Stimulated activated CD4-positive, alpha-beta T cell treated with anti-CD3 and anti-CD28 coated beads, Interleukin-2, amount 100 ng/mL, for 24 hours (primary cell): Measurements from ENCODE around the gene TBC1D2B.
"Not testable (repeated sequence)": the region's sequence is repeated elsewhere in the genome, so short reads cannot be mapped to it uniquely, and the experiment has no call there.

ENCODE experiments used
- DNase-seq, 2 donors: peaks; one replicate each; pipeline ENCODE4 v3.0.0-alpha.2; 2020

Gene TBC1D2B

DNA sequence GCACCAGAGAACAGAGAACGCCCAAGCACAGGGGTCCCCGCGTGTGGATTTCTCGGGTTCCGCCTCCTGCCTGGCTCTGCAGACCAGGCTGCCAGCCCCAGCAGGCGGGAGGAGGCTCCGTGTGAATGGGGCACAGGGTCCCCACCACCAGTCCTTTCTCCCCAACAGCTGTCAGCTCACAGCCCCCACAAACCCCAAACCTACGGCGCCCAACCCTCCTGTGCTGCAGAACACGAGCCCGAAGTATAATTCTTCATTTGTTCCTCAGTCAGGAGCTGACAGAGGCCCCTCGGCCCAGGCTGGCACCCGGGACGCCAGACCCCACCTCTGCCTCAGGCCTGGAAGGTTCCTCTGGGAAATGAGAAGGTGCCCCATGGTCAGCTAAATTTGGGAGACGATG, 78.0 kb downstream of the TBC1D2B start:
- DNase-seq: no peak

DNA sequence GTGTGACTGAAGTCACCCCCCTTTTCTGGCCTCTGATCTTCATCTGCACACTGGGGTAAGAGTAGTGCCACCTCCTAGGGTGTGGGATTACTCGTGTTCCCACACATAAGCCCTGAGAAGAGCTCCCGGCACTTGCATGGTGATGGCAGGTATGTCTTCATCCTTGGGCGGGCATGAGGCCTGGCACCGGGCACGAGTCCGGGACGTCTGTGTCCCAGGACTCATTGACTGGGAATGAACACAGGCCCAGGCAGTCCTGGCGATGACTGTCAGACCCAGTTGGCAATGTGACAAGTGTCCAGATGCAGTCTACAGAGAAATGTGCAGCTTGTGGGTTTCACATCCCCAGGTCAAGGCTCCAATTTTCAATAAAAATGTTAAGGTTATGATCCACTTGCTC, 78.9 kb downstream of the TBC1D2B start:
- no peak for DNase-seq

DNA sequence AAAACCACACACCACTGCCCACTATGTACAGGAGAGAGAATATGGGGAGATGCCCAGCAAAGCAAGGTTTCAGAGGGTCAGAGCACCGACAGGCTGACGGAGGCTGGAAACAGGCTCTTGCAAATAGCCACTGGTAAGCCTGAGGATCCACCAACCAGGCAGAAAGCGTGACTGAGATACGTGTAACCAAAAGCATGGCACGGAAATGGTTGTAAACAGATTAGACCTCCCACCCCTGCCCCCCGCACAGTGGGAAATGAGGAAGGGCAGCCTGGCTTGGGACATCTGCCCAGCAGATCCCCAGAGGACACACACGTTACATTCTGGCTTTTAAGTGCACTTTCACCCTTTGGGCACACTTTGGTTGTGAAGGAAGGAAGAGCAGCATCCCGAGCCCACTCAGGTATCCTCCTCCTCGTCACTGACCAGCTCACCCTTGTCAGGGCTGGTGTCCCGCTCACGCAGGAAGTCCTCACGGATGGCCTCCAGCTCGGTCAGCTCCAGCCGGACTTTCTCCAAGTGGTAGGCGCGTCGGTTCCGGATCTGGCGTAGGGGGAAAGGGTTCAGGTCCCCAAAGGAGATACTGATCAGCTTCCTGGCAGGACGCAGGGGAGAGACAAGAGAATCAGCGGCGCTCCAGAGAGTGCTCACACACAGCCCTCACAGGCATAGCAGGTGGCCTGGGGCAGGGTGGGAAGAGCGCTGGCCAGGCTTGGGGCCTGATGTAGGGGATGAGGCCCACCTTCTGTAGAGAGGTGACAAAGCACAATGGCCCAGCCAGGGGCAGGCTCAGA, 79.6 kb downstream of the TBC1D2B start:
- not testable (repeated sequence) for DNase-seq

DNA sequence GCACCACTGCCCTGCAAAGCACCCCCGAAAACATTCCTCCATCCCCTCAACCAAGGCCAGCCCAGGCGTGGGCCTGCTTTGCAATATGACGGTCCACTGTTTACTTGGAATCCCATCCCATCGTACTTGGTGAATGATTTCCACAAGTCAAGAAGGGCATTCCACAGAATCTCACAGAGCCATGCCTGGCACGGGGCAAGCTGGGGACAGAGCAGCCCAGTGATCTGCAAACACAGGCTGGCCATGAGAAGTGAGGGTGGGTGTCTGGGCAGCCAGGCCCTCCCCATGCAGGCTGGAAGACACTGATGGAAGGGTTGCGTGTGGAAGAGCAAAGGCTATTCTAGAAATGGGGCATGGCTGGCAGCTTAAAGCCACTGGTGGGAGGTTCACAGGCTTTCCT, 80.3 kb downstream of the TBC1D2B start:
- not testable (repeated sequence) for DNase-seq

DNA sequence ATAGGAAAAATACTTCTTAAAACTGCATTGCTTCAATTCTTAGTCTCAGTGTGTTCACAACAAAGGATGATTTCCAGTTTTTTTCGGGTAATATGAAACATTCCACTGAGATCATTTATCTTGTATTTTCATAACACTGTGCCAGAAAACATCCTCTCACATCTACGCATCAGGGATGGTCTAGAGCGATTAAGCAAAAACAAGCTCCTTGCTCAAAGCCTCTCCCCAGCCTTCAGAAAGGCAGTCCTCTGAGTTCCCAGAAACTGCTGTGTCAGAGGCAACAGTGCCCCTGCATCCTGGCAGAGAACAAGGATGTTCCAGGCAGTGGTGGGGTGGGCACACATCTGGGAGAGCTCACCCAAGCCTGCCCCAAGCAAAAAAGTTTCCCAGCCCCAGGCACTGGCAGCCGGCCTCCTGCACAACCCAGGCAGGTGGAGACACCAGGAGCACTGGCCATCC, 80.8 kb downstream of the TBC1D2B start:
- not testable (repeated sequence) for DNase-seq

GRCh38 chr15:77996226-77996625, 81.3 kb downstream of the TBC1D2B start:
- not testable (repeated sequence) for DNase-seq

GRCh38 chr15:77995537-77995918, 82.0 kb downstream of the TBC1D2B start:
- not testable (repeated sequence) for DNase-seq

- not testable (repeated sequence) for DNase-seq
Observed at GRCh38 chr15:77994893-77995536, 82.5 kb downstream of the TBC1D2B start.

DNA sequence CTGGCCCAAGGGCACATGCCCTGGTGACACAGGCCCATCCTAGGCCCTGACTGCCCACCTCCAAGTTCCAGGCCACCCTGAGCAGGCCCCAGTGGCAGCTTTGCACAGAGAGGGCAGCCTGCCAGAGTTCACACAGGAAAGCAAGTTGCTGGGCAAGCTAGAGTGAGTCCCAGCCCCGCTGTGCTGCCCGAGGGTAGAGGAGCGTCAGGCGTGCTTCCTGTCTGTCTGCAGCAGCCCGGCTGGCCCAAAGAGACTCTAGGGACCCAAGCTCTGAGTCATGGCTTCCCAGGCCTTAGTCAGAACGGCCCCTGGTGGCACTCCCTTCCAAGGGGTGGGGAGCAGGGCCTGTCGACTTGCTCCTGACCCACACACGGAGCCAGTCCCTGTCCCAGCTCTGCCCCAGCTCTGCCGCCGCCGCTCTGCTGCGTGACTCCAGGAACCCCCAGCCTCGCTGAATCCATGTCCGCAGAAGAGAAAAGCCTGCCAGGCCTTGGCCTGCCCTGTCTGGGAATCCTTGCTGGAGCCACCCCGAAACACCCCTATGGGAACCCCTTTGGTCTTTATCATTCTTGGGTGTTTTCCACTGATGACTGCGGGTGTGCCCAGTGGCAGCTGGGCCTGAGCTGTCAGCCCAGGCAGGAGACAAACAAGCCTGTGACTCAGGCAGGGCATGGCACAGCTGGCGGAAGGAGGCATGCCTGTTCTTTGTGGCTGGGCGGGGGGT, 83.4 kb downstream of the TBC1D2B start:
- not testable (repeated sequence) for DNase-seq

DNA sequence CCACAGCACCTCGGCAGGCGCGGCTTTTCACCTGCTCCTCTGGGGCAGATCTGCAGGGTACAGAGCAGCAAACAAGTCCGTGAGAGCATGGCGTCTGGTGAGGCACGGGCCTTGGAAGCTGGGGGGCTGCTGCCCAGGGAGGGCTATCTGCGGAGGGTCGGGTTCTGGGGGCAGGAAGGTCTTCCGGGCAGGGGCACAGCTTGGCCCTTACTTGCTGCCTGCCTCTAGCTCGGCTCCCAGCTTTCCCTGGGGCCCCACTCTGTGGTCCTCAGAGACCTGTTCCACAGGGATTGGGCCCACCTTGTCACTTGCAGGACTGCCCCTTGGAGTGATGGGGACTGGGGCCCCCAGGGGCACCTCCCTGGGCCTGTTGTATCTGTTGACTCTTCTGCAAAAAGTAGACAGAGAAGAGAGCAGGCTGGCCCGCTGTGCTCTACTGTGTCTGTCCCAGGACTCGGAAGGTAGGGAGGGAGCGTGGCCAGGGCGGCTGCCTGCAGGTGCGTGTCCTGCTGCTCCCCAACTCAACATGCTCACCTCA, 84.1 kb downstream of the TBC1D2B start:
- DNase-seq: no peak

- DNase-seq: no peak
Observed at GRCh38 chr15:77992356-77993222, 84.9 kb downstream of the TBC1D2B start.

DNA sequence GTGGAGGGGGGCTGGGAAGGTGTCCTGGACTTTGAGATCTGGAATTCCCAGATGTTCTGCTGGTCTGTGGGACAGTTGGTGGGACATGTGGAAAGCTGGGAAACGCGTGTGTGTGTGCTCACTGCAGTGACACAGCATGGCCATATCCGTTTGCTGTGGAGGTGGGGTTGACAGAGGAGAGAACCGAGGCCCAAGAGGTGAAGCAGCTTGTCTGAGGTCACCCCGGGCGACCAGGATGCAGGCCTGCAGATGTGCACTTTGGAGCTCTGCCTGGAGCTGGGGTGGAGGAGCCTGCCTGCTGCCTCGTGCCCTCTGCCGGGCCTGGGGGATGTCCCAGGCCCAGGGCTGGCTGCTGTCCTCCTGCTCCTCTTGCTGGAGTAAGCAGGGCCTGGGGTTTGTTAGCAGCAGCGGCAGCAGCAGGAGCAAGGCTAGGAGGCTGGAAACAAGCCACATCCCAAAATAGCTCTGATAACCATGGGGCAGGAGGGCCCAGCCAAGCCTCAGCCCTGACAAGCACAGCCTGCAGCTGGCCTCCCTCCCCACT, 85.8 kb downstream of the TBC1D2B start:
- not testable (repeated sequence) for DNase-seq

DNA sequence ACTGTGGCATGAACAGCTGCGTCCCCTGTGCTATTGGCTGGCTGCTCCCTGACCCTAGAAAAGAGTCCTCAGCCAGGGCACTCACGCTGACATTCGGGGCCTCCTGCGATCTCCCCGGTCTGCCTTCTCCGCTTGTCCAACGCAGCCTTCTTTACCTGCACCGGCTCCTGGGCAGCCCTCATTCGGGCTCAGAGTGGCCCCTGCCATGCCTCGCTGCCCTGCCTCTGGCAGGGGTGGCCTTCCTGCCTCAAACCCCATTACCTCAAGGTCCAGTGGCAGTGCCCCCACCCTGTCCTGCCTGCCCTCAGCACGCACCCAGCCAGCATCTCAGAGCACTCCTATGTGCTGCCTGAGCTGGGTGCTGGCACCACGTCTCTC, 86.5 kb downstream of the TBC1D2B start:
- DNase-seq: no peak

DNA sequence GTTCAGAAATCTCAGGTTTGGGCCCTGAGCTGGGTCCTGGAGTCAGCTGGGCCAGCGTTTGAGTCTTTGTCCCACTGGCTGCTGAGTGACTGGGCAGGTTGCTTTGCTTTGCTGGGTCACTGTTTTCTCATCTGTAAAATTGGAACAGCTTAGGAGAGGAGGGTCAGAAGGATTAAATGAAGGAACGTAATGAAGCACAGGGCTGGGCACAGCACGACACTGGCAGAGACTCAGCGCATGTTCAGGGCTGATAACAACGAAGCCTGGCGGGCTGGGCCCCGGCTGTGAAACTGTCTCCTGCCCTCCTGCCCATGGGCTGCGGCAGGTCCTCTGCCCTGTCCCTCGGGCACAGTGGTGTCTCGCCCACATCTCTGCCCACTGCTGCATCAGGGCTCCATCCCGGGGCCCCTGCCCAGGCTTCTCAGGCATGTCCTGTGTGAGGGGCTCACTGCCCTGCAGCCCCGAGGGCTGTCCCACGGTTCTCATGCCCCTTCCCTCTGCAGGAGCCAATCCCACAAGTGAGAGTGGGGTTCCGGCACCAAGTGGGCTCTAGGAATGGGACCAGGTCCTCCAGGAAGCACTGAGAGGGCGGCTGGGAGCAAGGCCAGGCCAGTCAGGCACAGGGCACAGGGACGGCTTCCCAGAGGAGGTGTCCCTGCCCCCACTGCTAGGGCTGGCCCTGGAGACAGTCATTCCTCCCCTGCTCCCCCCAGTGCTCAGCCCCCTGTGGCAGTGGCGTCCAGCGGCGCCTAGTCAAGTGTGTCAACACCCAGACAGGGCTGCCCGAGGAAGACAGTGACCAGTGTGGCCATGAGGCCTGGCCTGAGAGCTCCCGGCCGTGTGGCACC, 88.0 kb downstream of the TBC1D2B start:
- no peak for DNase-seq

DNA sequence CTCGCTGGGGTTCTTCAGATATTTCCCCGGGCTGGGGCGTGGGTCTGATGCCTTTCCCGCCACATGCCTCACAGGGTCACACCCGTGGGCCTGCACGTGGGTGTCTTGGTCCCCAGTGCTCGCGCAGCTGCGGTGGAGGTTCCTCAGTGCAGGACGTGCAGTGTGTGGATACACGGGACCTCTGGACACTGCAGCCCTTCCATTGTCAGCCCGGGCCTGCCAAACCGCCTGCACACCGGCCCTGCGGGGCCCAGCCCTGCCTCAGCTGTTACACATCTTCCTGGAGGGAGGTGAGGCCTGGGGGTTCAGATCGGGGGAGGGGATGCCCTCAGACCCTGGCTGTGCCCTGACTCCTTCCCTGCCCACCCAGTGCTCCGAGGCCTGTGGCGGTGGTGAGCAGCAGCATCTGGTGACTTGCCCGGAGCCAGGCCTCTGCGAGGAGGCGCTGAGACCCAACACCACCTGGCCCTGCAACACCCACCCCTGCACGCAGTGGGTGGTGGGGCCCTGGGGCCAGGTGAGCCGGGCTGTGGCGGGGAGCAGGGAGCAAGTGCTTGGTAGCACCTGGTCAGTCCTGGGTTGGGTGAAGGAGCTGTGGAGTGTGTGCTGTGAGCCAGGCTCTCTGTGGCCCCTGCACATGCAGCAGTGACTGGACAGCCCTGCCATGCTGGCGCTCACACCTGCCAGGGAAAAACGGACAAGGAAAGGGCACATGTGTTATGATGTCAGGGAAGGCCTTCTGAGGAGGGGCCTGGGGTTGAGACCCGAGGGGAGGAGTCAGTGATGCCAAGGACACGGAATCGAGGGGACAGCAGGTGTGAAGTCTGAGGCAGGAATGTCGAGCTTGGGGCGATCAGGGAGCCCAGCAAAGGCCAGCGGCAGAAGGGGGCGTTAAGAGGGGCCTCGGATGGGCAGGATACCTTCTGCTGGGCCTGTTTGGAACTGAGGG, 88.9 kb downstream of the TBC1D2B start:
- no peak for DNase-seq

- DNase-seq: not testable (repeated sequence)
Observed at GRCh38 chr15:77987765-77988136, 89.8 kb downstream of the TBC1D2B start.

DNA sequence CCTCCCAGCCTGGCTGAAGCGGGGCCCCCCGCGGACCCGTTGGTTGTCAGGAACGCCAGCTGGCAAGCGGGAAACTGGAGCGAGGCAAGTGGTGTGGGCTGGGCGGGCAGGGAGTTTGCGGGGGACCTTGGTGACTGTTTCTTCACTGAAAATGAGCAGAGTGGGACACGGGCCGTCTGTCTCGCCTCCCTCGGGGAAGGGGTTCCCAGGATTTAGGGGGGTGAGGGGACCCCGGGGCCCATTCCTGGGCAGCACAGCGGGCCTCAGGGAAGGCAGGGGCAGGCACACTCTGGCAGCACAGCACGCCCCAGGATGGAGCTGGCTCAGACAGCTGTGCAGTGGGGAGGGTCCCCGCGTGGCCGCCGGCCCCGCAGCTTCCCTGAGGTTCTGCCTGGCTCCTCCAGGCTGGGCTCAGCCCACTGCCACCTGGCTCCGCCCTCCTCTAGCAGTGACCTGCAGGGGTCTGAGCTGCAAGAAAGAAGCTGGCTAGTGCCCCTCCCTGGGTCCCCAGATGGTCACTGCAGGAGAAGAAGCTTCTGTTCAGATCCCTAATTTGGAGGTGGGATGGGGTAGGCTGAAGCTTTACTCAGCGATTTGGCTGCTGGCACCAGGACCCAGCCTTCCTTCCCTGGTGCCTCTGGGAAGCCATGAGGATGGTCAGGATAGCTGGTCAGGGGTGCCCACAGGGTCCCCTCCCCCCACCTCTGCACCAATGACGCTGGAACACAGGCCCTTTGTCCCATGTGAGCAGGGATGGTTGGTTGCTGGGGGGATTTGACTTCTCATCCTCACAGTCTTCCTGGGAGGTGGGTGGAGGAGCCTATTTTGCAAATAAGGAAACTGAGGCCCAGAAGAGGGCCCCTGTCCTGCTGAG, 90.4 kb downstream of the TBC1D2B start:
- no peak for DNase-seq

DNA sequence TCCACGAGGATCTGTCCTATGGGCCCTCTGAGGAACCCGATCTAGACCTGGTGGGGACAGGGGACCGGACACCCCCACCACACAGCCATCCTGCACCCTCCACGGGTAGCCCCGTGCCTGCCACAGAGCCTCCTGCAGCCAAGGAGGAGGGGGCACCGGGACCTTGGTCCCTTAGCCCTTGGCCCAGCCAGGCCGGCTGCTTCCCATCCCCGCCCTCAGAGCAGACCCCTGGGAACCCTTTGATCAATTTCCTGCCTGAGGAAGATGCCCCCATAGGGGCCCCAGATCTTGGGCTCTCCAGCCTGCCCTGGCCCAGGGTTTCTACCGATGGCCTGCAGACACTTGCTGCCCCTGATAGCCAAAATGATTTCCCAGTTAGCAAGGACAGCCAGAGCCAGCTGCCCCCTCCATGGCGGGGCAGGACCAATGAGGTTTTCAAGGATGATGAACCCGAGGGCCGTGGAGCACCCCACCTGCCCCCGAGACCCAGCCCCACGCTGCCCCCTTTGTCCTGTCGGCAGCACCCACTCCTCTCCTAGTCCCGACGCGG, 91.5 kb downstream of the TBC1D2B start:
- DNase-seq: no peak
